Activated CD4-positive, alpha-beta T cell treated with anti-CD3 and anti-CD28 coated beads for 1 hour (primary cell): Measurements from ENCODE around the gene RELT.

Experiments used
- DNase-seq: peaks from one replicate; pipeline ENCODE4 v3.0.0-alpha.2; 2020

Gene RELT

GRCh38 chr11:73379189-73379880 lies 3.1 kb downstream of the RELT start:
- no peak for DNase-seq

- DNase-seq = no peak
Measured at GRCh38 chr11:73380331-73380730, 4.1 kb downstream of the RELT start.

- no peak for DNase-seq
Measured at GRCh38 chr11:73380897-73381410, 4.8 kb downstream of the RELT start.

- DNase-seq = no peak
Measured at GRCh38 chr11:73381589-73381988, 5.4 kb downstream of the RELT start.

- DNase-seq = no peak
Measured at GRCh38 chr11:73382183-73382582, 6.0 kb downstream of the RELT start.

- no peak for DNase-seq
Measured at GRCh38 chr11:73382747-73383146, 6.5 kb downstream of the RELT start.

GRCh38 chr11:73383249-73384124 lies 7.3 kb downstream of the RELT start:
- no peak for DNase-seq

- DNase-seq = no peak
Measured at GRCh38 chr11:73384125-73384441, 7.9 kb downstream of the RELT start.

GRCh38 chr11:73384531-73384871 lies 8.3 kb downstream of the RELT start:
- DNase-seq = no peak

GRCh38 chr11:73384872-73385689 lies 8.9 kb downstream of the RELT start:
- no peak for DNase-seq

GRCh38 chr11:73386016-73386415 lies 9.8 kb downstream of the RELT start:
- DNase-seq = no peak

GRCh38 chr11:73386546-73386945 lies 10.3 kb downstream of the RELT start:
- DNase-seq = no peak

GRCh38 chr11:73387594-73388264 lies 11.5 kb downstream of the RELT start:
- no peak for DNase-seq

GRCh38 chr11:73388265-73389133 lies 12.3 kb downstream of the RELT start:
- DNase-seq = no peak

- DNase-seq = no peak
Measured at GRCh38 chr11:73389134-73389525, 12.9 kb downstream of the RELT start.

- no peak for DNase-seq
Measured at GRCh38 chr11:73389916-73390315, 13.7 kb downstream of the RELT start.

- DNase-seq = no peak
Measured at GRCh38 chr11:73390601-73391565, 14.7 kb downstream of the RELT start.

GRCh38 chr11:73391665-73392064 lies 15.5 kb downstream of the RELT start:
- DNase-seq = no peak

GRCh38 chr11:73392108-73393010 lies 16.2 kb downstream of the RELT start:
- DNase-seq = no peak

- DNase-seq = no peak
Measured at GRCh38 chr11:73393011-73393380, 16.8 kb downstream of the RELT start.
